Fibroblast of lung (primary cell): ENCODE results near the gene DCPS. TPM values are rescaled to one million over a fixed set of nuclear protein-coding genes. Genes with fewer than 3 reads are reported as not detected.
"Not testable (repeated sequence)": the region's sequence is repeated elsewhere in the genome, so short reads cannot be mapped to it uniquely, and the experiment has no call there.

Source experiments
- DNase-seq, 2 donors: peaks; one replicate each; pipeline versions ENCODE4 v3.0.0 to v3.0.0-alpha.2; 2010; ENCODE audit warnings: low read depth in 2 of 2
- H2AFZ ChIP-seq: 2 replicates; pipeline ENCODE4 v1.5.1; 2012; ENCODE audit warnings: low read length, control low read depth, inconsistent platforms
- H3K27ac ChIP-seq: 2 replicates; pipeline ENCODE4 v1.5.1; 2011; ENCODE audit warnings: low read length, control low read depth; ENCODE audit not compliant: insufficient read depth
- H3K27me3 ChIP-seq: 2 replicates; pipeline ENCODE4 v1.5.1; 2011; ENCODE audit warnings: mild to moderate bottlenecking, low read length; ENCODE audit not compliant: control insufficient read depth, insufficient read depth
- H3K36me3 ChIP-seq: 2 replicates; pipeline ENCODE4 v1.5.1; 2011; ENCODE audit warnings: low read length; ENCODE audit not compliant: control insufficient read depth, insufficient read depth
- H3K4me1 ChIP-seq: 2 replicates; pipeline ENCODE4 v1.5.1; 2011; ENCODE audit warnings: low read length; ENCODE audit not compliant: control insufficient read depth, insufficient read depth; ENCODE audit errors: extremely low read depth
- H3K4me2 ChIP-seq: 2 replicates; pipeline ENCODE4 v1.5.1; 2011; ENCODE audit warnings: low read length, control low read depth; ENCODE audit not compliant: insufficient read depth; ENCODE audit errors: extremely low read depth
- H3K4me3 ChIP-seq, 4 experiments: fragments of 200-600 bp in 1 of 4; sonication (generic) in 1 of 4; replicated peaks in 1 of 4; 2 replicates each; pipeline ENCODE4 v1.5.1; 2011 to 2016; ENCODE audit warnings: low read length in 4 of 4, low read depth in 3 of 4, mild to moderate bottlenecking in 3 of 4, control low read depth in 2 of 4, inconsistent platforms in 1 of 4, mixed read lengths in 1 of 4; ENCODE audit not compliant: insufficient read depth in 1 of 4; ENCODE audit errors: control extremely low read depth in 1 of 4
- H3K79me2 ChIP-seq: 2 replicates; pipeline ENCODE4 v1.5.1; 2012; ENCODE audit warnings: mild to moderate bottlenecking, low read length, inconsistent platforms; ENCODE audit not compliant: control insufficient read depth, insufficient read depth
- H3K9ac ChIP-seq: 2 replicates; pipeline ENCODE4 v1.5.1; 2011; ENCODE audit warnings: mild to moderate bottlenecking, low read length, control low read depth; ENCODE audit not compliant: insufficient read depth
- H3K9me3 ChIP-seq: 2 replicates; pipeline ENCODE4 v1.5.1; 2012; ENCODE audit warnings: low read depth, low read length; ENCODE audit not compliant: control insufficient read depth, insufficient read depth
- H4K20me1 ChIP-seq: 2 replicates; pipeline ENCODE4 v1.5.1; 2011; ENCODE audit warnings: low read length; ENCODE audit not compliant: control insufficient read depth, insufficient read depth; ENCODE audit errors: extremely low read depth
- CTCF ChIP-seq, 2 donors: IDR thresholded peaks in 1 of 2; conservative IDR thresholded peaks in 1 of 2; 1 replicate in 1 of 2; 2 replicates in 1 of 2; pipeline ENCODE4 v1.5.1; 2011 to 2012; ENCODE audit warnings: low read length in 2 of 2, control low read depth in 1 of 2, inconsistent platforms in 1 of 2, low read depth in 1 of 2, mild to moderate bottlenecking in 1 of 2
- EZH2 ChIP-seq: IDR thresholded peaks from 2 replicates; pipeline ENCODE4 v1.5.1; 2012; ENCODE audit warnings: low read length, control low read depth, mild to moderate bottlenecking; ENCODE audit errors: missing control alignments
- polyA plus RNA-seq, 2 donors: library from polyadenylated mRNA; depleted of rRNA in 1 of 2; stranded (reverse) in 1 of 2; unstranded in 1 of 2; fragments of >200 nt; gene quantifications; 2 replicates each; pipeline ENCODE4 v1.2.1, GENCODE V29; 2011 to 2012; ENCODE audit warnings: missing spikeins in 1 of 2
- total RNA-seq: library from RNA; depleted of rRNA; stranded (reverse); fragments of >200 nt; gene quantifications from 2 replicates; pipeline ENCODE4 v1.2.1, GENCODE V29; 2014

Gene DCPS
- total and polyA plus RNA-seq, 2 donors (not counting 1 experiment from before 2014, with no cell fraction given), result 13.0 to 22.7 TPM

GRCh38 chr11:126384449-126385070, 80.7 kb downstream of the DCPS start:
- H3K27ac ChIP-seq, result no peak overlapping the region
- peaks cover 2% of the 10 kb centered on the region for H4K20me1 ChIP-seq
- no peaks in the 10 kb centered on the region for H3K36me3 ChIP-seq
- no peaks in the 10 kb centered on the region for H3K4me1 ChIP-seq
- H3K27me3 ChIP-seq, result no peaks in the 10 kb centered on the region
- H3K4me3 ChIP-seq, result no peak overlapping the region
- H3K9me3 ChIP-seq, result no peaks in the 10 kb centered on the region
- no peak overlapping the region for H3K4me2 ChIP-seq
- H3K79me2 ChIP-seq, result no peaks in the 10 kb centered on the region
- no peak overlapping the region for H2AFZ ChIP-seq
- no peak overlapping the region for H3K9ac ChIP-seq
- TF ChIP-seq CTCF (conservative IDR thresholded peaks at IDR 0.05 in 1 of 2, IDR thresholded peaks at IDR 0.05 in 1 of 2; ENCODE audit: low read depth in 1 of 2, low read length in 2 of 2) (no peak), EZH2 (no peak)
- no peak for DNase-seq

GRCh38 chr11:126385991-126386728, 82.3 kb downstream of the DCPS start:
- Histone ChIP-seq H3K9me3 (no peaks in the 10 kb centered on the region), H3K4me2 (no peak overlapping the region), H4K20me1 (no peaks in the 10 kb centered on the region), H3K27me3 (no peaks in the 10 kb centered on the region), H3K27ac (no peak overlapping the region), H3K36me3 (no peaks in the 10 kb centered on the region), H3K79me2 (no peaks in the 10 kb centered on the region), H2AFZ (no peak overlapping the region), H3K9ac (no peak overlapping the region), H3K4me3 (no peak overlapping the region), H3K4me1 (no peaks in the 10 kb centered on the region)
- no peak for DNase-seq
- TF ChIP-seq CTCF (conservative IDR thresholded peaks at IDR 0.05 in 1 of 2, IDR thresholded peaks at IDR 0.05 in 1 of 2; ENCODE audit: low read depth in 1 of 2, low read length in 2 of 2) (no peak), EZH2 (no peak)

GRCh38 chr11:126386729-126387071, 82.8 kb downstream of the DCPS start:
- H3K4me3 ChIP-seq, H2AFZ ChIP-seq, H3K9me3 ChIP-seq, H3K9ac ChIP-seq, H3K27ac ChIP-seq, H3K36me3 ChIP-seq, H3K4me1 ChIP-seq, H3K27me3 ChIP-seq, H3K4me2 ChIP-seq, DNase-seq, H3K79me2 ChIP-seq, H4K20me1 ChIP-seq: not testable (repeated sequence)
